GM12878 (cell line): ENCODE results near the gene PRR32. TPM values are rescaled to one million over a fixed set of nuclear protein-coding genes. Genes with fewer than 3 reads are reported as not detected.

Experiments used
- ATAC-seq: fragments of 200-7000 bp; cut with Tn5 transposase; 3 replicates; pipeline ENCODE4 v1.9.1; 2020; ENCODE audit warnings: mild to moderate bottlenecking, moderate library complexity
- BruUV-seq: library from RNA; stranded (reverse); fragments of 400-500 nt; replicated peaks from 2 replicates; lab custom pipeline; 2021; lab: Mats Ljungman, UMichigan
- CTCF ChIA-PET: fragments of 300-600 bp; sonication (Branson Sonifier 250); formaldehyde crosslinking; extraction: SDS; loops from one replicate; lab custom pipeline; 2021; ENCODE audit warnings: inconsistent platforms; lab: Yijun Ruan, JAX
- POLR2A ChIA-PET: fragments of 350-600 bp; formaldehyde crosslinking; extraction: SDS; loops from one replicate; lab custom pipeline; 2021; ENCODE audit warnings: inconsistent platforms; lab: Charles Lee
- RAD21 ChIA-PET: fragments of 300-600 bp; sonication (Branson Sonifier 250); formaldehyde crosslinking; loops from one replicate; lab custom pipeline; 2023; ENCODE audit warnings: antibody characterized with exemption; ENCODE audit not compliant: unreplicated experiment; lab: Charles Lee
- SMC1A ChIA-PET: fragments of 300-600 bp; sonication (Branson Sonifier 250); formaldehyde crosslinking; loops from one replicate; lab custom pipeline; 2023; ENCODE audit not compliant: unreplicated experiment, uncharacterized antibody; lab: Charles Lee
- DNase-seq: peaks from one replicate; pipeline ENCODE4 v3.0.0-alpha.2; 2011; ENCODE audit warnings: low read depth, low spot score
- FAIRE-seq: peaks from 3 replicates; lab custom pipeline; 2011; peaks lifted over from hg19 to GRCh38; lab: Jason Lieb, UNC
- H2AFZ ChIP-seq: 2 replicates; pipeline ENCODE4 v1.6.0; 2011; ENCODE audit warnings: low read depth, low read length, control low read depth; ENCODE audit not compliant: control insufficient read depth
- H3K27ac ChIP-seq: 2 replicates; pipeline ENCODE4 v1.5.1; 2011; ENCODE audit warnings: control low read depth; ENCODE audit not compliant: control insufficient read depth, insufficient read depth
- H3K27me3 ChIP-seq, 2 experiments: replicated peaks in 1 of 2; 2 replicates each; pipeline versions ENCODE4 v1.6.0 to v1.6.1; 2011; ENCODE audit warnings: low read length in 1 of 2; ENCODE audit not compliant: control insufficient read depth in 2 of 2, insufficient read depth in 2 of 2
- H3K36me3 ChIP-seq, 2 experiments: 2 replicates each; pipeline ENCODE4 v1.5.1; 2011; ENCODE audit warnings: low read length in 1 of 2; ENCODE audit not compliant: control insufficient read depth in 2 of 2, insufficient read depth in 2 of 2
- H3K4me1 ChIP-seq: 2 replicates; pipeline ENCODE4 v1.6.1; 2011; ENCODE audit warnings: mild to moderate bottlenecking, low read length, moderate library complexity, mixed read lengths; ENCODE audit not compliant: control insufficient read depth, insufficient read depth
- H3K4me2 ChIP-seq: 2 replicates; pipeline ENCODE4 v1.6.0; 2011; ENCODE audit warnings: control low read depth; ENCODE audit not compliant: control insufficient read depth, insufficient read depth
- H3K4me3 ChIP-seq: fragments of 200-600 bp; sonication (generic); 2 replicates; pipeline ENCODE4 v1.5.1; 2016
- H3K79me2 ChIP-seq: 2 replicates; pipeline ENCODE4 v1.6.0; 2011; ENCODE audit warnings: low read length; ENCODE audit not compliant: control insufficient read depth, insufficient read depth
- H3K9ac ChIP-seq: 2 replicates; pipeline ENCODE4 v1.8.0; 2011; ENCODE audit warnings: low read length, control low read depth, mixed read lengths; ENCODE audit not compliant: control insufficient read depth, insufficient read depth
- H3K9me3 ChIP-seq: replicated peaks from 3 replicates; pipeline ENCODE4 v1.5.1; 2011; ENCODE audit warnings: mild to moderate bottlenecking, low read length; ENCODE audit not compliant: control insufficient read depth, insufficient read depth
- H4K20me1 ChIP-seq: 2 replicates; pipeline ENCODE4 v1.6.0; 2011; ENCODE audit not compliant: control insufficient read depth, insufficient read depth
- BHLHE40 ChIP-seq, 2 experiments: fragments of 450-650 bp in 1 of 2; IDR thresholded peaks; 2 replicates each; pipeline ENCODE4 v1.6.1; 2011 to 2017; ENCODE audit warnings: low read depth in 2 of 2, borderline replicate concordance in 1 of 2, improper control_type of control experiment in 1 of 2, low read length in 1 of 2, mild to moderate bottlenecking in 1 of 2
- BRCA1 ChIP-seq: IDR thresholded peaks from 2 replicates; pipeline ENCODE4 v1.6.1; 2011; ENCODE audit warnings: low read depth, low read length, improper control_type of control experiment
- EGR1 ChIP-seq, 2 experiments: IDR thresholded peaks; 1 replicate in 1 of 2; 2 replicates in 1 of 2; pipeline ENCODE4 v1.6.1; 2011 to 2012; ENCODE audit warnings: low read depth in 2 of 2, low read length in 2 of 2, borderline replicate concordance in 1 of 2, mild to moderate bottlenecking in 1 of 2, moderate library complexity in 1 of 2
- FOXM1 ChIP-seq: IDR thresholded peaks from 2 replicates; pipeline ENCODE4 v1.6.1; 2012; ENCODE audit warnings: low read depth, mild to moderate bottlenecking, inconsistent platforms, low read length, moderate library complexity
- IKZF2 ChIP-seq, 2 experiments: fragments of 450-650 bp; IDR thresholded peaks; 2 replicates each; pipeline ENCODE4 v1.6.1; 2017; ENCODE audit warnings: mild to moderate bottlenecking in 2 of 2, moderate library complexity in 2 of 2
- MTA3 ChIP-seq: IDR thresholded peaks from 2 replicates; pipeline ENCODE4 v1.6.1; 2012; ENCODE audit warnings: low read length, inconsistent platforms, borderline replicate concordance
- NR2F1 ChIP-seq: fragments of 450-650 bp; conservative IDR thresholded peaks from 2 replicates; pipeline ENCODE4 v1.6.1; 2017; ENCODE audit warnings: mild to moderate bottlenecking
- STAT1 ChIP-seq: fragments of 450-650 bp; conservative IDR thresholded peaks from 2 replicates; pipeline ENCODE4 v1.6.1; 2014; ENCODE audit warnings: antibody characterized with exemption, mild to moderate bottlenecking
- TBL1XR1 ChIP-seq: IDR thresholded peaks from 2 replicates; pipeline ENCODE4 v1.6.1; 2012; ENCODE audit warnings: low read depth, low read length, improper control_type of control experiment
- TCF7 ChIP-seq: IDR thresholded peaks from 2 replicates; pipeline ENCODE4 v1.6.1; 2014; ENCODE audit warnings: antibody characterized with exemption, borderline replicate concordance
- WGBS: methylation state at CpG from one replicate; pipeline ENCODE4 v1.1.6; 2016; ENCODE audit warnings: low lambda C conversion rate; ENCODE audit not compliant: insufficient replicate concordance, insufficient coverage; ENCODE audit errors: missing lambda C conversion rate; 5-methylcytosine and 5-hydroxymethylcytosine counted together
- in situ Hi-C: fragments of 300-500 bp; cut with MboI; formaldehyde crosslinking; loops from 9 replicates; pipeline ENCODE4 v1.14.3; 2018; ENCODE audit warnings: mixed read lengths
- intact Hi-C: fragments of 100-400 bp; cut with micrococcal nuclease; formaldehyde crosslinking; loops from one replicate; pipeline ENCODE4 v1.14.2; 2022; ENCODE audit not compliant: unreplicated experiment
- polyA plus RNA-seq, 11 experiments: library from polyadenylated mRNA; depleted of rRNA in 4 of 11; unstranded in 6 of 11; stranded (reverse) in 5 of 11; fragments of >200 nt; fragmentation: Nextera tagmentation in 4 of 11; fragmentation: Illumina TruSeq in 1 of 11; extraction: Ambion mirVana in 4 of 11; extraction: Trizol in 1 of 11; gene quantifications; 1 replicate in 1 of 11; 2 replicates in 10 of 11; pipeline versions ENCODE4 v1.2.1 to v1.2.3, GENCODE V29; 2011 to 2016; ENCODE audit warnings: inconsistent platforms in 2 of 11, missing spikeins in 2 of 11, low read depth in 1 of 11
- total RNA-seq, 4 experiments: library from RNA; depleted of rRNA in 3 of 4; stranded (reverse); fragments of >200 nt in 3 of 4; fragmentation: Illumina TruSeq in 1 of 4; extraction: Trizol in 1 of 4; gene quantifications; 2 replicates each; pipeline versions ENCODE4 v1.2.1 to v1.2.3, GENCODE V29; 2013 to 2021
- TF ChIP-seq, protein P1 (sequence below): IDR thresholded peaks from 2 replicates; pipeline ENCODE4 v1.6.1; 2011; ENCODE audit warnings: borderline replicate concordance, low read depth, mild to moderate bottlenecking, moderate library complexity, low read length; ENCODE audit not compliant: insufficient read depth, poor library complexity, severe bottlenecking
- TF ChIP-seq, protein P2 (sequence below): fragments of 450-650 bp; IDR thresholded peaks from 2 replicates; pipeline ENCODE4 v1.6.1; 2017; ENCODE audit warnings: antibody characterized with exemption, mild to moderate bottlenecking, moderate library complexity
- TF ChIP-seq, protein P3 (sequence below): fragments of 450-650 bp; IDR thresholded peaks from 2 replicates; pipeline ENCODE4 v1.6.1; 2016; ENCODE audit warnings: mild to moderate bottlenecking

The PRR32 gene
- total and polyA plus RNA-seq, 10 of the 15 experiments (the other 5 are each of a cell fraction or from before 2014, with no cell fraction given), result not detected

DNA sequence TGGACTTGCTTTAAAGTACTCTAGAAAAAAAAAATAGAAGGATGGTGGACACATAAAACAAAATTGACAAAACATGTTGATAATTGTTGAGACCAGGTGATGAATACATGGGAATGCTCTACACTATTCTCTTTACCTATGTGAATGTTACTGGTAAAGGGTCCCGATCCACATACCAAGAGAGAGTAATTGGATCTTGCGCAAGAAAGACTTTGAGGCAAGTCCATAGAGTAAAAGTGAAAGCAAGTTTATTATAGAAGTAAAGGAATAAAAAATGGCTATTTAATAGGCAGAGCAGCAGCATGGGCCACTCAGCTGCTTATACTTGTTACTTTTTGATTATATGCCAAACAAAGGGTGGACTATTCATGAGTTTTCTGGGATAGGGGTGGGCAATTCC lies 34.0 kb upstream of the PRR32 start:
- ChIA-PET CTCF (no interaction called here), RAD21 (no interaction called here), POLR2A (no interaction called here), SMC1A (no interaction called here)
- Histone ChIP-seq H3K4me2 (no peak overlapping the region), H3K79me2 (no peaks in the 10 kb centered on the region), H3K27ac (no peak overlapping the region), H2AFZ (no peak overlapping the region), H3K36me3 (no peaks in the 10 kb centered on the region), H3K4me3 (no peak overlapping the region), H3K9me3 (no peaks in the 10 kb centered on the region), H3K9ac (no peak overlapping the region), H3K27me3 (no peaks in the 10 kb centered on the region), H4K20me1 (no peaks in the 10 kb centered on the region), H3K4me1 (no peaks in the 10 kb centered on the region)
- no peak for TF ChIP-seq BHLHE40 (IDR thresholded peaks at IDR 0.05; ENCODE audit: borderline replicate concordance in 1 of 2, low read depth in 2 of 2, low read length in 1 of 2)
- no peak for TF ChIP-seq FOXM1
- TF ChIP-seq BRCA1, result no peak
- TF ChIP-seq, protein P1, sequence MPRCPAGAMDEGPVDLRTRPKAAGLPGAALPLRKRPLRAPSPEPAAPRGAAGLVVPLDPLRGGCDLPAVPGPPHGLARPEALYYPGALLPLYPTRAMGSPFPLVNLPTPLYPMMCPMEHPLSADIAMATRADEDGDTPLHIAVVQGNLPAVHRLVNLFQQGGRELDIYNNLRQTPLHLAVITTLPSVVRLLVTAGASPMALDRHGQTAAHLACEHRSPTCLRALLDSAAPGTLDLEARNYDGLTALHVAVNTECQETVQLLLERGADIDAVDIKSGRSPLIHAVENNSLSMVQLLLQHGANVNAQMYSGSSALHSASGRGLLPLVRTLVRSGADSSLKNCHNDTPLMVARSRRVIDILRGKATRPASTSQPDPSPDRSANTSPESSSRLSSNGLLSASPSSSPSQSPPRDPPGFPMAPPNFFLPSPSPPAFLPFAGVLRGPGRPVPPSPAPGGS, result no peak
- TF ChIP-seq EGR1 (IDR thresholded peaks at IDR 0.05; ENCODE audit: borderline replicate concordance in 1 of 2, low read depth in 2 of 2, low read length in 2 of 2), result no peak
- TF ChIP-seq, protein P2, sequence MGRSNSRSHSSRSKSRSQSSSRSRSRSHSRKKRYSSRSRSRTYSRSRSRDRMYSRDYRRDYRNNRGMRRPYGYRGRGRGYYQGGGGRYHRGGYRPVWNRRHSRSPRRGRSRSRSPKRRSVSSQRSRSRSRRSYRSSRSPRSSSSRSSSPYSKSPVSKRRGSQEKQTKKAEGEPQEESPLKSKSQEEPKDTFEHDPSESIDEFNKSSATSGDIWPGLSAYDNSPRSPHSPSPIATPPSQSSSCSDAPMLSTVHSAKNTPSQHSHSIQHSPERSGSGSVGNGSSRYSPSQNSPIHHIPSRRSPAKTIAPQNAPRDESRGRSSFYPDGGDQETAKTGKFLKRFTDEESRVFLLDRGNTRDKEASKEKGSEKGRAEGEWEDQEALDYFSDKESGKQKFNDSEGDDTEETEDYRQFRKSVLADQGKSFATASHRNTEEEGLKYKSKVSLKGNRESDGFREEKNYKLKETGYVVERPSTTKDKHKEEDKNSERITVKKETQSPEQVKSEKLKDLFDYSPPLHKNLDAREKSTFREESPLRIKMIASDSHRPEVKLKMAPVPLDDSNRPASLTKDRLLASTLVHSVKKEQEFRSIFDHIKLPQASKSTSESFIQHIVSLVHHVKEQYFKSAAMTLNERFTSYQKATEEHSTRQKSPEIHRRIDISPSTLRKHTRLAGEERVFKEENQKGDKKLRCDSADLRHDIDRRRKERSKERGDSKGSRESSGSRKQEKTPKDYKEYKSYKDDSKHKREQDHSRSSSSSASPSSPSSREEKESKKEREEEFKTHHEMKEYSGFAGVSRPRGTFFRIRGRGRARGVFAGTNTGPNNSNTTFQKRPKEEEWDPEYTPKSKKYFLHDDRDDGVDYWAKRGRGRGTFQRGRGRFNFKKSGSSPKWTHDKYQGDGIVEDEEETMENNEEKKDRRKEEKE, result no peak
- no peak for TF ChIP-seq STAT1
- no peak for TF ChIP-seq IKZF2 (IDR thresholded peaks at IDR 0.05)
- TF ChIP-seq TBL1XR1, result no peak
- no peak for TF ChIP-seq MTA3
- no peak for TF ChIP-seq TCF7
- TF ChIP-seq, protein P3, sequence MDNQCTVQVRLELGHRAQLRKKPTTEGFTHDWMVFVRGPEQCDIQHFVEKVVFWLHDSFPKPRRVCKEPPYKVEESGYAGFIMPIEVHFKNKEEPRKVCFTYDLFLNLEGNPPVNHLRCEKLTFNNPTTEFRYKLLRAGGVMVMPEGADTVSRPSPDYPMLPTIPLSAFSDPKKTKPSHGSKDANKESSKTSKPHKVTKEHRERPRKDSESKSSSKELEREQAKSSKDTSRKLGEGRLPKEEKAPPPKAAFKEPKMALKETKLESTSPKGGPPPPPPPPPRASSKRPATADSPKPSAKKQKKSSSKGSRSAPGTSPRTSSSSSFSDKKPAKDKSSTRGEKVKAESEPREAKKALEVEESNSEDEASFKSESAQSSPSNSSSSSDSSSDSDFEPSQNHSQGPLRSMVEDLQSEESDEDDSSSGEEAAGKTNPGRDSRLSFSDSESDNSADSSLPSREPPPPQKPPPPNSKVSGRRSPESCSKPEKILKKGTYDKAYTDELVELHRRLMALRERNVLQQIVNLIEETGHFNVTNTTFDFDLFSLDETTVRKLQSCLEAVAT, result no peak
- TF ChIP-seq NR2F1, result no peak
- BruUV-seq, result no TSS peak
- in situ Hi-C loops, result no loop called here
- 47% methylated on average over 2 of the region's 2 CpGs for WGBS
- intact Hi-C loops, result no loop called here
- ATAC-seq, result no peak
- FAIRE-seq, result no peak
- DNase-seq, result no peak
